ENCODE results near the gene ASCL2. TPM values are rescaled to one million over a fixed set of nuclear protein-coding genes. Genes with fewer than 3 reads are reported as not detected.
A peak's percentile ranks its signal among the peaks of the same experiment; 100 is the strongest.

The ASCL2 gene
- total and polyA plus RNA-seq, 12 donors: 0.15 to 2.7 (median 0.25) TPM; not detected in 4

DNA sequence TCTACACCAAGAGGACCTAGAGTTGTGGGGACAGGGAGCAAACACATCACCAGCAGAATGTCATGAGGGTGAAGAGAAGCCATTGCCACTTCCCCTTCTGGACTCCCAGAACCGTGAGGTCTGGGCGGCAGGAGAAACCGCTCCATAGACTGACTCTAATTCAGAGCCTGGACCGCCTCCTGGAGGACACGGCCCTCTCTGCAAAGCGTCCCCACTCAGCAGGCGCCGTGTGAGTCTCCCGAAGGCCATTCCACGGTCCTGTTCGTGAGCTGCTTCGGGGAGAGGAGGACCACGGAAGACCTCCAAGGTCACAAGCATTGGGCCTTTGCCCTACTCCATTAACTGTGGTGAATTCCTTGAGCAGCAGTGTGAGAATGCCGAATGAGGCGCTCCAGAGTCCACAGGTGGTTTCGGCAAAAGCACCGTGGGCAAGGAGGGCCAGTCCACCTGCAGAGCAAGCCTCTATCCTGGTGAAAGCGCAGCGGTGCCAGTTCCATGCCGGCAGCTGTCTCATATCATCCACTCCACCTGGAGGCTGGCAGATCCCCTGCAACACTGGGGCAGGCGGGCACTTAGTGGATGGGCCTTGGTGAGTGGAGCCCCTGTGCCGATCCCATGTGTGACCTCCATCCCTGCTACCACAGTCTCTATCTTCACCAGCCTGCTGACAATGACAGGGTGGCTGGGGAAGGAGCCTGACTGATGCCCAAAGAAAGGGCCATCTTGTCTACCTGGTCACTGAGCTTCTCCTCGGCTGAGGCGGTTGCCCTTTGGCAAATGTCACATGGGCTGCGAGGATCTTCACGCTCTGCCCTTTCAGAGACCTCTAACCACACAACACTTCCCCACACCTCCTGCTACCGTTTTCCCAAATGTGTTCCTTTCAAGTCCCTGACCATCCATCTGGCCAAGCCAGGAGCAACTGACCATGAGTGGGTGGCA lies 23.9 kb upstream of the ASCL2 start:
- Histone ChIP-seq H3K4me1 (peaks cover 0 to 37% (median 9%) of the 10 kb centered on the region in 9 donors), H3K36me3 (peaks cover 0 to 13% (median 0%) of the 10 kb centered on the region in 9 donors), H3K9me3 (no peaks in the 10 kb centered on the region), H3K4me3 (no peak overlapping the region), H3K27ac (no peak overlapping the region), H3K27me3 (peaks cover 0 to 6% (median 0%) of the 10 kb centered on the region in 7 donors)
- DNase-seq (no peak), ATAC-seq (peak in 3 of 8 donors; percentile 12 to 26 (median 25))
- WGBS, 2 donors: 80 to 82% methylated on average over 27 of the region's 27 CpGs
- intact Hi-C loops (cut with DNase I): no loop called here
- TF ChIP-seq, protein P1, sequence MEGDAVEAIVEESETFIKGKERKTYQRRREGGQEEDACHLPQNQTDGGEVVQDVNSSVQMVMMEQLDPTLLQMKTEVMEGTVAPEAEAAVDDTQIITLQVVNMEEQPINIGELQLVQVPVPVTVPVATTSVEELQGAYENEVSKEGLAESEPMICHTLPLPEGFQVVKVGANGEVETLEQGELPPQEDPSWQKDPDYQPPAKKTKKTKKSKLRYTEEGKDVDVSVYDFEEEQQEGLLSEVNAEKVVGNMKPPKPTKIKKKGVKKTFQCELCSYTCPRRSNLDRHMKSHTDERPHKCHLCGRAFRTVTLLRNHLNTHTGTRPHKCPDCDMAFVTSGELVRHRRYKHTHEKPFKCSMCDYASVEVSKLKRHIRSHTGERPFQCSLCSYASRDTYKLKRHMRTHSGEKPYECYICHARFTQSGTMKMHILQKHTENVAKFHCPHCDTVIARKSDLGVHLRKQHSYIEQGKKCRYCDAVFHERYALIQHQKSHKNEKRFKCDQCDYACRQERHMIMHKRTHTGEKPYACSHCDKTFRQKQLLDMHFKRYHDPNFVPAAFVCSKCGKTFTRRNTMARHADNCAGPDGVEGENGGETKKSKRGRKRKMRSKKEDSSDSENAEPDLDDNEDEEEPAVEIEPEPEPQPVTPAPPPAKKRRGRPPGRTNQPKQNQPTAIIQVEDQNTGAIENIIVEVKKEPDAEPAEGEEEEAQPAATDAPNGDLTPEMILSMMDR (IDR thresholded peaks at IDR 0.05): peak in 2 of 9 donors; percentile 4 to 15

DNA sequence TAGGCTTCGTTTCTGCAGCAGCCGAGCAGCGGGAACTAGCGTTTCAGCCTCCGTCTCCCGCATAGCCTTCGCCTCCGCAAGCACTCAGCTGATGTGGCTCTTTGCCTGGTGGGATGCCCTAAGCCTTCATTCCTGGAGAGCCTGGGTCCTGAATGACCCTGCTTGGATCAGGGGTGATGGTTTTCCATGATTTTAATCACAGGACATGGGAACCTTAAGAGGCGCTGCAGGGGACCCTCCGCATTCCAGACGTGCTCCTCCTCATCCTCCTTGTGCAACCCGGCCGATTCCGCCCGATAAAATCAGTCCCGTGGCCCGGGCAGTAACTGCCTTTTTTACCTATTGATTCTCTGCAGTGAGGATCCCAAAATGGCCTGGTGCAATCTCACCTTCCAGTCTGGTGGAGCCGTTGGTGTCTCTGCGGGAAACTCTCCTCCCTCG lies 23.2 kb upstream of the ASCL2 start:
- H3K4me3 ChIP-seq: no peak overlapping the region
- DNase-seq (no peak), ATAC-seq (no peak)
- H3K4me1 ChIP-seq: peaks cover 0 to 35% (median 7%) of the 10 kb centered on the region in 9 donors
- no peaks in the 10 kb centered on the region for H3K9me3 ChIP-seq
- WGBS, 2 donors: 84 to 86% methylated on average over 20 of the region's 20 CpGs
- intact Hi-C loops (cut with DNase I): no loop called here
- H3K36me3 ChIP-seq: peaks cover 0 to 7% (median 0%) of the 10 kb centered on the region in 9 donors
- TF ChIP-seq, protein P1 (IDR thresholded peaks at IDR 0.05): no peak
- H3K27me3 ChIP-seq: peaks cover 0 to 6% (median 0%) of the 10 kb centered on the region in 7 donors
- H3K27ac ChIP-seq: no peak overlapping the region

DNA sequence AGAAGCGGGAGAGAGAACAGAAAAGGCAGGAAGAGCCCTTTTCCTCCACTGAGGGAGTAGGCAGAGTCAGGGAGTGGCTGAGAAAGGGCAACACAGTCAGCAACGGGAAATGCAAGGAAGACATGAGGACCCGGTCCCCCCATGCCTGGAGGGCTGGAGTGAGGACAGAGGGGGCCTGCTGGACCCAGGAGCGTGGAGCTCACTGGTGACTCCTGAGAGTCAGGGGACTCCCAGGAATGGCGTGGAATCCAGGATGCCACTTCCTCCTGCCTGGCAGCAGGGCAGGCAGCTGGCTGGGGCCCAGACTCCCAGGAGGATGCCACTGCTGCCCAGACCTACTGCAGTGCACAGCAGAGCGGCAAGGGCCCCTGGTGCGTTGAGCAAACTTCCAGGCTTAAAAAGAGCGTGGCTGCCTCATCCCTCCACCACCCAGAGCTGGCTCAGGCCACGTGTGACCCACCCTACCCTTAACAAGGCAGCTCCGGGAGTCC lies 20.0 kb upstream of the ASCL2 start:
- TF ChIP-seq, protein P1 (IDR thresholded peaks at IDR 0.05): no peak
- intact Hi-C loops (cut with DNase I): no loop called here
- H3K27me3 ChIP-seq: peaks cover 0 to 6% (median 0%) of the 10 kb centered on the region in 7 donors
- H3K36me3 ChIP-seq: no peaks in the 10 kb centered on the region
- peak overlapping the region in 4 of 10 donors; percentile 29 to 52 (median 38) for H3K27ac ChIP-seq
- DNase-seq (no peak), ATAC-seq (peak in 3 of 8 donors; percentile 20 to 25 (median 24))
- no peak overlapping the region for H3K4me3 ChIP-seq
- WGBS, 2 donors: 43 to 54% methylated on average over 10 of the region's 10 CpGs
- no peaks in the 10 kb centered on the region for H3K9me3 ChIP-seq
- peaks cover 0 to 28% (median 7%) of the 10 kb centered on the region in 9 donors for H3K4me1 ChIP-seq

DNA sequence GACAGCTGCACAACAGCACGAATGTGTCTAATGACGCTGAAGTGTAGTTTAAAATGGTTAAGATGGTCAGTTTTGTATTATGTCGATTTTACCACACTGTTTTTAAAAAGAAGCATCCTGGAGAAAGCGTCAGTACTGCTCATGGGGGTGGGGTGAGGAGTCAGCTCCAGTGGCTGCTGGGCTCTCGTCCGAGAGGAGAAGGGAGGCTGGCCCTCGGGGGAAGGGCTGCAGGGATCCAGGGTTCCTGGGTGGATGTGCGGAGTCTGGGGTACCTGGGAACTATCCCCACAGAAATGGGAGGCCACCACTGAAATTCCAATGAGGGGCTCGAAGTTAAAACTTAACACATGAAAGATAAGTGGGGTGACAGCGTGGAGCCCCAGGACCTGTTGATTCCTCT lies 19.5 kb upstream of the ASCL2 start:
- Histone ChIP-seq H3K4me3 (peak overlapping the region in 2 of 10 donors; percentile 15 to 24), H3K36me3 (no peaks in the 10 kb centered on the region), H3K9me3 (no peaks in the 10 kb centered on the region), H3K27me3 (peaks cover 0 to 6% (median 0%) of the 10 kb centered on the region in 7 donors), H3K27ac (peak overlapping the region in 3 of 10 donors; percentile 29 to 52 (median 41)), H3K4me1 (peaks cover 0 to 25% (median 7%) of the 10 kb centered on the region in 9 donors)
- TF ChIP-seq, protein P1 (IDR thresholded peaks at IDR 0.05): no peak
- DNase-seq (no peak), ATAC-seq (peak in 2 of 8 donors; percentile 23 to 37)
- whole genome bisulfite sequencing, 2 donors: 59 to 68% methylated on average over 10 of the region's 10 CpGs
- intact Hi-C loops (cut with DNase I): no loop called here
